ENCODE measurements around the gene PDE4D. TPM values are rescaled to one million over a fixed set of nuclear protein-coding genes. Genes with fewer than 3 reads are reported as not detected.

The PDE4D gene
- total and polyA plus RNA-seq, 2 experiments from 2014 or later, result 4.3 to 9.7 TPM

DNA sequence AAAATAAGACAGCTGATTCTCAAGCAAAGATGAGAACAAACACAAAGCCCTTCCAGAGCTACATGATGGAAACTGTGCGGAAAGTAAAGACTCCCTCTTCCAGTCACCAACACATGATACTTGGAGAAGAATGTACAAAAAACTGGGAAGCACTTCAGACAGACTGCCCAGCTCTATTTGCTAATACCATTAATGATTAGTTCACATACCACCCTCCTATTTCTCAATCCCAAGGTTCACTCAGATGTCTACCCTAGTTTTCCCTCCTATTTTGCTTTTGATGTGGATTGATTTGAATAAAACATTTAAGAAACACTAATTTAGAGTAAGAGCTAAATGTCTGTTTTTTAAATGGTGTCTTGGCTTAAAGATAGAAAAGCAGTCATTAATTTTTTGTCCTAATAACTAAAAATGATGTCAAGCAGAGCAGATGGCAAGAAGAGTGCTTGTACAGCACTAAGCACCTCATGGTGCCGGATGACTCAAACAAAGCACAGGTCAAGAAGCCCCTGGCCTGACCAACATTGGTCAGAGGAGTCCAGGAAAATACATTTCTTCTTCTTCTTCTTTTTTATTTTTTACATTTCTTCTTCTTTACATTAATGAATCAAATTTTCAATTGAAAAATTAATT is 639.4 kb downstream of the PDE4D start:
- Histone ChIP-seq H3K9ac (no peak overlapping the region), H2AFZ (no peak overlapping the region), H3K4me2 (ENCODE audit: unreplicated experiment) (no peak overlapping the region), H3K27me3 (replicated peaks; ENCODE audit: insufficient read depth) (peaks cover 10% of the 10 kb centered on the region; the same call in 1 of the 2 replicates), H3K4me3 (no peak overlapping the region), H3K27ac (no peak overlapping the region), H4K20me1 (ENCODE audit: insufficient read depth) (no peaks in the 10 kb centered on the region), H3K9me3 (ENCODE audit: low read depth) (no peaks in the 10 kb centered on the region), H3K9me2 (ENCODE audit: insufficient read depth) (no peaks in the 10 kb centered on the region), H3K4me1 (ENCODE audit: insufficient read depth) (no peaks in the 10 kb centered on the region), H3K79me2 (ENCODE audit: insufficient read depth) (no peaks in the 10 kb centered on the region), H3K36me3 (ENCODE audit: low read depth) (no peaks in the 10 kb centered on the region), H3F3A (ENCODE audit: insufficient read depth) (no peaks in the 10 kb centered on the region)
- TF ChIP-seq EZH2 (IDR thresholded peaks at IDR 0.05; ENCODE audit: insufficient read depth, poor library complexity, severe bottlenecking), result no peak
- TF ChIP-seq EZH2phosphoT487 (IDR thresholded peaks at IDR 0.05; ENCODE audit: insufficient read depth, low read depth), result no peak
- DNase-seq, result no peak
- WGBS, 2 experiments (ENCODE audit: low coverage in 1 of 2, low lambda C conversion rate in 2 of 2, missing lambda C conversion rate in 2 of 2), result 60 to 67% methylated on average over 2 of the region's 2 CpGs
- in situ Hi-C loops (cut with MboI), result no loop called here

DNA sequence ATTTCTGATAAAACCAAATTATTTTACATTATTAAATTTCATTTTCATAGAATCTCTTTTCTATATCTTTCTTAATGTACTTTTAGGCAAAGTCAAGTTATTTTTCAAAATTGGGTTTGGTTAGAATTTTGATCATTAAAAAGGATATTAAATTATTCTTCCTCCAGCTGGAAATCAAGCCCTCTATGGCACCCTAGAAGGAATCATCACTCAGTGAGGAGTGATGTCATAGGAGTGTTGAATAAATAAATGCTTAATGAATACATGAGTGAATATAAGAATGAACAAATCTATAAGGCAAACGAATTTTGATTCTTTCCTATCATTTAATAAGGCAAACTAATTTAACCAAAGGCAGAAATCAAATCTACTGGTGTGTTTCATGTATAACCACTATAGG is 639.9 kb downstream of the PDE4D start:
- WGBS, 2 experiments (ENCODE audit: low coverage in 1 of 2, low lambda C conversion rate in 2 of 2, missing lambda C conversion rate in 2 of 2), result 4 to 8% methylated on average over 1 of the region's 1 CpG
- no peak for TF ChIP-seq EZH2 (IDR thresholded peaks at IDR 0.05; ENCODE audit: insufficient read depth, poor library complexity, severe bottlenecking)
- TF ChIP-seq EZH2phosphoT487 (IDR thresholded peaks at IDR 0.05; ENCODE audit: insufficient read depth, low read depth), result no peak
- H2AFZ ChIP-seq, result no peak overlapping the region
- H3K9me3 ChIP-seq (ENCODE audit: low read depth), result no peaks in the 10 kb centered on the region
- H4K20me1 ChIP-seq (ENCODE audit: insufficient read depth), result no peaks in the 10 kb centered on the region
- H3K27ac ChIP-seq, result no peak overlapping the region
- in situ Hi-C loops (cut with MboI), result no loop called here
- H3K4me3 ChIP-seq, result no peak overlapping the region
- H3K9me2 ChIP-seq (ENCODE audit: insufficient read depth), result no peaks in the 10 kb centered on the region
- H3K4me2 ChIP-seq (ENCODE audit: unreplicated experiment), result no peak overlapping the region
- DNase-seq, result no peak
- H3F3A ChIP-seq (ENCODE audit: insufficient read depth), result no peaks in the 10 kb centered on the region
- no peaks in the 10 kb centered on the region for H3K79me2 ChIP-seq (ENCODE audit: insufficient read depth)
- H3K27me3 ChIP-seq (replicated peaks; ENCODE audit: insufficient read depth), result peaks cover 10% of the 10 kb centered on the region; the same call in 1 of the 2 replicates
- H3K4me1 ChIP-seq (ENCODE audit: insufficient read depth), result no peaks in the 10 kb centered on the region
- no peaks in the 10 kb centered on the region for H3K36me3 ChIP-seq (ENCODE audit: low read depth)
- H3K9ac ChIP-seq, result no peak overlapping the region

DNA sequence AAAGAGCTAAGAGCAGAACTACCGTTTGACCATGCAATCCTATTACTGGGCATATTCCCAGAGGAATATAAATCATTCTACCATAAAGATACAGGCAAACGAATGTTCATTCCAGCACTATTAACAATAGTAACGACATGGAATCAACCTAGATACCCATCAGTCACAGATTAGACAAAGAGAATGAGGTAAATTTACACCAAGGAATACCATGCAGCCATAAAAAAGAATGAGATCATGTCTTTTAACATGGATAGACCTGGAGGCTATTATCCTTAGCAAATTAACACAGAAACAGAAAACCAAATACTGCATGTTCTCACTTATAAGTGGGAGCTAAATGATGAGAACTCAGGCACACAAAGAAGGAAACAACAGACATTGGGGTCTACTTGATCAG is 641.9 kb downstream of the PDE4D start:
- Histone ChIP-seq H3K4me3 (no peak overlapping the region), H3F3A (ENCODE audit: insufficient read depth) (no peaks in the 10 kb centered on the region), H4K20me1 (ENCODE audit: insufficient read depth) (no peaks in the 10 kb centered on the region), H3K36me3 (ENCODE audit: low read depth) (no peaks in the 10 kb centered on the region), H3K4me1 (ENCODE audit: insufficient read depth) (no peaks in the 10 kb centered on the region), H3K4me2 (ENCODE audit: unreplicated experiment) (no peak overlapping the region), H3K9ac (no peak overlapping the region), H3K27me3 (replicated peaks; ENCODE audit: insufficient read depth) (peaks cover 10% of the 10 kb centered on the region; the same call in 1 of the 2 replicates), H3K27ac (no peak overlapping the region), H3K79me2 (ENCODE audit: insufficient read depth) (no peaks in the 10 kb centered on the region), H3K9me3 (ENCODE audit: low read depth) (no peaks in the 10 kb centered on the region), H2AFZ (no peak overlapping the region), H3K9me2 (ENCODE audit: insufficient read depth) (no peaks in the 10 kb centered on the region)
- 12 to 15% methylated on average over 3 of the region's 3 CpGs for WGBS, 2 experiments (ENCODE audit: low coverage in 1 of 2, low lambda C conversion rate in 2 of 2, missing lambda C conversion rate in 2 of 2)
- TF ChIP-seq EZH2phosphoT487 (IDR thresholded peaks at IDR 0.05; ENCODE audit: insufficient read depth, low read depth) (no peak), EZH2 (IDR thresholded peaks at IDR 0.05; ENCODE audit: insufficient read depth, poor library complexity, severe bottlenecking) (no peak)
- no peak for DNase-seq
- in situ Hi-C loops (cut with MboI), result no loop called here

DNA sequence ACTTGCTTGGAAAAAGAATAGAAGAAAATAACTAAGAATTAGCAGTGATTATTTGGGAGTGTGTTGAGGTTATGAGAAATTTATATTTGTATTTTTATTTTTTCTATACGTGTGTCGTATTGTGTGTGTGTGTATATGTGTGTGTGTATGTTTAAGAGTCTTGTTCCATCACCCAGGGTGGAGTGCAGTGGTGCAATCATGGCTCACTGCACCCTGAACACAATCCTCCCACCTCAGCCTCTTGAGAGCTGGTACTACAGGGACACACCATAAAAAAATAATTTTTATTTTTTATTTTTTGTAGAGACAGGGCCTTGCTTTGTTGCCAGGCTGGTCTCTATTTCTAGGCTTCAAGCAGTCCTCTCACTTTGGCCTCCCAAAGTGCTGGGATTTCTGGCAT is 643.8 kb downstream of the PDE4D start:
- H3K36me3 ChIP-seq (ENCODE audit: low read depth), result no peaks in the 10 kb centered on the region
- no peak overlapping the region for H2AFZ ChIP-seq
- no peaks in the 10 kb centered on the region for H4K20me1 ChIP-seq (ENCODE audit: insufficient read depth)
- H3K27ac ChIP-seq, result no peak overlapping the region
- no peaks in the 10 kb centered on the region for H3F3A ChIP-seq (ENCODE audit: insufficient read depth)
- H3K27me3 ChIP-seq (replicated peaks; ENCODE audit: insufficient read depth), result peaks cover 10% of the 10 kb centered on the region; the same call in 1 of the 2 replicates
- TF ChIP-seq EZH2phosphoT487 (IDR thresholded peaks at IDR 0.05; ENCODE audit: insufficient read depth, low read depth) (no peak), EZH2 (IDR thresholded peaks at IDR 0.05; ENCODE audit: insufficient read depth, poor library complexity, severe bottlenecking) (no peak)
- H3K9ac ChIP-seq, result no peak overlapping the region
- no peaks in the 10 kb centered on the region for H3K79me2 ChIP-seq (ENCODE audit: insufficient read depth)
- no peak overlapping the region for H3K4me2 ChIP-seq (ENCODE audit: unreplicated experiment)
- H3K9me3 ChIP-seq (ENCODE audit: low read depth), result no peaks in the 10 kb centered on the region
- 61 to 62% methylated on average over 2 of the region's 2 CpGs for WGBS, 2 experiments (ENCODE audit: low coverage in 1 of 2, low lambda C conversion rate in 2 of 2, missing lambda C conversion rate in 2 of 2)
- in situ Hi-C loops (cut with MboI), result no loop called here
- H3K9me2 ChIP-seq (ENCODE audit: insufficient read depth), result no peaks in the 10 kb centered on the region
- H3K4me3 ChIP-seq, result no peak overlapping the region
- H3K4me1 ChIP-seq (ENCODE audit: insufficient read depth), result no peaks in the 10 kb centered on the region
- DNase-seq, result no peak

DNA sequence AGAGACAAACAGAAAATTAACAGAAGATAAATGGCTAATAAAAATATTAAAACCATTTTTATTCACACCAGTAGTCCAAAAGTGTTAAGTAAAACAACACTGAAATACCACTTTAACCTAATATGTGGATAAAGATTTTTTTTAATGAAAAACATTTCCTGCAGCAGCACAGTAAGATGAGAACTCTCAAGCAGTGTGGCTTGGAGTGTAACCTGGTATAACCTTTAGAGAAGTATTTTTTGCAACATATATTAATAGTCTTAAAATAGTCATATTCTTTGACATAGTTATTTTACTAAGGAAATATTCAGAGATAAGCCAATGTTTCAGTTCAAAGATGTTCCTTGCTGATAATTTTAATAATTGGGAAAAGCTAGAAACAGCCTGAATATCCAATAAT is 644.4 kb downstream of the PDE4D start:
- no peaks in the 10 kb centered on the region for H3K79me2 ChIP-seq (ENCODE audit: insufficient read depth)
- no peaks in the 10 kb centered on the region for H3K36me3 ChIP-seq (ENCODE audit: low read depth)
- no peaks in the 10 kb centered on the region for H3F3A ChIP-seq (ENCODE audit: insufficient read depth)
- H3K27ac ChIP-seq, result no peak overlapping the region
- H2AFZ ChIP-seq, result no peak overlapping the region
- no peak for DNase-seq
- H3K4me1 ChIP-seq (ENCODE audit: insufficient read depth), result no peaks in the 10 kb centered on the region
- H3K9me3 ChIP-seq (ENCODE audit: low read depth), result no peaks in the 10 kb centered on the region
- TF ChIP-seq EZH2phosphoT487 (IDR thresholded peaks at IDR 0.05; ENCODE audit: insufficient read depth, low read depth) (no peak), EZH2 (IDR thresholded peaks at IDR 0.05; ENCODE audit: insufficient read depth, poor library complexity, severe bottlenecking) (no peak)
- H3K9ac ChIP-seq, result no peak overlapping the region
- H3K4me3 ChIP-seq, result no peak overlapping the region
- peaks cover 10% of the 10 kb centered on the region; the same call in 1 of the 2 replicates for H3K27me3 ChIP-seq (replicated peaks; ENCODE audit: insufficient read depth)
- no peaks in the 10 kb centered on the region for H3K9me2 ChIP-seq (ENCODE audit: insufficient read depth)
- no peaks in the 10 kb centered on the region for H4K20me1 ChIP-seq (ENCODE audit: insufficient read depth)
- no peak overlapping the region for H3K4me2 ChIP-seq (ENCODE audit: unreplicated experiment)
- in situ Hi-C loops (cut with MboI), result no loop called here

All from GM23248 (cell line).